ENCODE measurements around the gene TRIM7. TPM values are rescaled to one million over a fixed set of nuclear protein-coding genes. Genes with fewer than 3 reads are reported as not detected.

The TRIM7 gene
- total RNA-seq, 6 experiments from 2014 or later = 0.07 to 1.4 (median 0.26) TPM; not detected in 1

DNA sequence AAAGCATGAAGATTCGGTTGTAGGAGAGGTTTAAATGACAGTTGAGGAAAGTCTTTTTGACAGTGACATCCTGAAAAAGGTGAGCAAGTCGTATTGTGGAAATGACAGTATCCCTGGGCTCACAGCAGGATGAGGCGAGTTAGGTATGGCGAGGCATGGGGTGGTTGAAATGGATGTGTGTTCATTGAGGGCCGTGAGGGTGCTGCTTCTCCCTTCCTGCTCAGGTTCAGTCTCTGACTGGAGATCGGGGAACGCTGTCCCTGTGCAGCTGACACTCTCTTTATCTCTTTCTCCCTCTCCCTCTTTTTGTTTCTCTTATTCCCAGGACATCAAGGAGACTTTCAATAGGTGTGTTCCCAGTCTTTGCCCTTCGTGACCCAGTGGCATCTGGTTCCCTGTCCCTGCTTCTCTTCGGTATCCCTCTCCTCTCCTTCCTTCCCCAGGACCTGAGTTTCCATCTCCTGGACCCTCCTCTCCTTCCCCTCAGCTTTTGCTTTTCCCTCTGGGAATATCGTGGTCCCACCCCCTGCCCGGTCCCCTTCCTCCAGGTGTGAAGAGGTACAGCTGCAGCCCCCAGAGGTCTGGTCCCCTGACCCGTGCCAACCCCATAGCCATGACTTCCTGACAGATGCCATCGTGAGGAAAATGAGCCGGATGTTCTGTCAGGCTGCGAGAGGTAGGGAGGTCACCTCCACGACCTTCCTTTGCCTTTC, 28.2 kb upstream of the TRIM7 start:
- TF ChIP-seq, protein P1, sequence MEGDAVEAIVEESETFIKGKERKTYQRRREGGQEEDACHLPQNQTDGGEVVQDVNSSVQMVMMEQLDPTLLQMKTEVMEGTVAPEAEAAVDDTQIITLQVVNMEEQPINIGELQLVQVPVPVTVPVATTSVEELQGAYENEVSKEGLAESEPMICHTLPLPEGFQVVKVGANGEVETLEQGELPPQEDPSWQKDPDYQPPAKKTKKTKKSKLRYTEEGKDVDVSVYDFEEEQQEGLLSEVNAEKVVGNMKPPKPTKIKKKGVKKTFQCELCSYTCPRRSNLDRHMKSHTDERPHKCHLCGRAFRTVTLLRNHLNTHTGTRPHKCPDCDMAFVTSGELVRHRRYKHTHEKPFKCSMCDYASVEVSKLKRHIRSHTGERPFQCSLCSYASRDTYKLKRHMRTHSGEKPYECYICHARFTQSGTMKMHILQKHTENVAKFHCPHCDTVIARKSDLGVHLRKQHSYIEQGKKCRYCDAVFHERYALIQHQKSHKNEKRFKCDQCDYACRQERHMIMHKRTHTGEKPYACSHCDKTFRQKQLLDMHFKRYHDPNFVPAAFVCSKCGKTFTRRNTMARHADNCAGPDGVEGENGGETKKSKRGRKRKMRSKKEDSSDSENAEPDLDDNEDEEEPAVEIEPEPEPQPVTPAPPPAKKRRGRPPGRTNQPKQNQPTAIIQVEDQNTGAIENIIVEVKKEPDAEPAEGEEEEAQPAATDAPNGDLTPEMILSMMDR (IDR thresholded peaks at IDR 0.05) = no peak
- TF ChIP-seq POLR2A (IDR thresholded peaks at IDR 0.05) = no peak
- DNase-seq = no peak
- Histone ChIP-seq H3K36me3 (peaks cover 21 to 59% (median 28%) of the 10 kb centered on the region in 4 donors), H3K27ac (no peak overlapping the region), H3K4me1 (no peaks in the 10 kb centered on the region), H3K9me3 (no peaks in the 10 kb centered on the region), H3K4me3 (no peak overlapping the region), H3K27me3 (no peaks in the 10 kb centered on the region)
- 70% methylated on average over 16 of the region's 16 CpGs for WGBS (ENCODE audit: insufficient coverage, low coverage, low lambda C conversion rate, missing lambda C conversion rate)
- ATAC-seq = no peak
- intact Hi-C loops (cut with DNase I) = no loop called here

DNA sequence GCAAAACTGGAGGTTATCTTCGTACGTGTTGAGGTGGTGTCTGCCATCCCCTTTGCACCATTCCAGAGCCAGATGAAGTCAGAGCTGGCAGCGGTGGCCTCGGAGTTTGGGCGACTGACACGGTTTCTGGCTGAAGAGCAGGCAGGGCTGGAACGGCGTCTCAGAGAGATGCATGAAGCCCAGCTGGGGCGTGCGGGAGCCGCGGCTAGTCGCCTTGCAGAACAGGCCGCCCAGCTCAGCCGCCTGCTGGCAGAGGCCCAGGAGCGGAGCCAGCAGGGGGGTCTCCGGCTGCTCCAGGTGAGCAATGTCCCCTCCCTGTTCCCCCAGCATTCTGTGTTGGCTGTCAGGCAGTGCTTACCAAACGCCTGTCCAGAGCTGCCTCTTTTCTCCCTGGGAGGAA, 27.6 kb upstream of the TRIM7 start:
- no peaks in the 10 kb centered on the region for H3K4me1 ChIP-seq
- no peaks in the 10 kb centered on the region for H3K9me3 ChIP-seq
- WGBS (ENCODE audit: insufficient coverage, low coverage, low lambda C conversion rate, missing lambda C conversion rate) = 82% methylated on average over 6 of the region's 18 CpGs
- H3K4me3 ChIP-seq = no peak overlapping the region
- H3K36me3 ChIP-seq = peaks cover 15 to 52% (median 21%) of the 10 kb centered on the region in 4 donors
- no peaks in the 10 kb centered on the region for H3K27me3 ChIP-seq
- intact Hi-C loops (cut with DNase I) = no loop called here
- no peak for DNase-seq
- TF ChIP-seq, protein P1 (IDR thresholded peaks at IDR 0.05) = no peak
- TF ChIP-seq POLR2A (IDR thresholded peaks at IDR 0.05) = no peak
- ATAC-seq = no peak
- no peak overlapping the region for H3K27ac ChIP-seq

DNA sequence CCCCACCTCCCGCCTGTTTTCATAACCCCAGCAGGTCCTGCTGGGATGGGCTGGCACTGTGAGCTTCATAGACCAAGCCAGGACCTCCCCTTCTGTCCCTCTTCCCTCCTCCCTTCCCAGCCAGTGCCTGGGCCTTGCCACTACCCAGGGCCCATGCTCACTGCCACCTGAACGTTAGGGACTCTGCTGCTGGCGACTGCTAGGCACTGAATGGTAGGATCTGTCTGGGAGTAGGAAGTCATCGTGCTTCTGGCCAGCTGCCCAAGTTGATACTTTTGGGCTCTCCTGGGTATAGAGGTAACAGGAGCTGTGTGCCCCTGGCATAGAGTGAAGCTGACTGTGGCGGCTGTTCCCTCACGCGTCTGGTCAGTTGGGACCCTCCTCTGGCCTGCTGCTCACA, 26.4 kb upstream of the TRIM7 start:
- TF ChIP-seq POLR2A (IDR thresholded peaks at IDR 0.05) = no peak
- TF ChIP-seq, protein P1 (IDR thresholded peaks at IDR 0.05) = no peak
- peaks cover 6 to 48% (median 10%) of the 10 kb centered on the region in 4 donors for H3K36me3 ChIP-seq
- ATAC-seq = no peak

DNA sequence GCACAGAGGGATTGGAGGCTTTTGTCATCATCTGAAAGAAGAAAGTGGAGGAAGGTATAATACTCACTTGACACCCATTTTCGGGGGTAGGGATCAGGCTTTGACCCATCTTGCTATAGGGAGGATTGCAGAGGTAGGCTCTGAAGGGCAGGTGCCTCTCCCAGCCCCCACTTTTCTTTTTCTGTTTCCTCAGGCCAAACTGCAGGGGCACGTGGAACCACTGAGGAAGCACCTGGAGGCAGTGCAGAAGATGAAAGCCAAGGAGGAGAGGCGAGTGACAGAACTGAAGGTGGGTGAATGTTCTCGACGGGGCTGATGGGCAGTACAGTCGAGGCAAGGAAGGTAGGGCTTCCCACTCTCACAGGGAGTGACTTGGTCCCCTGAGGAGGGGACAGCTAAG, 25.6 kb upstream of the TRIM7 start:
- 94% methylated on average over 5 of the region's 6 CpGs for WGBS (ENCODE audit: insufficient coverage, low coverage, low lambda C conversion rate, missing lambda C conversion rate)
- Histone ChIP-seq H3K27ac (no peak overlapping the region), H3K36me3 (peaks cover 0 to 39% (median 3%) of the 10 kb centered on the region in 4 donors), H3K9me3 (no peaks in the 10 kb centered on the region), H3K4me3 (no peak overlapping the region), H3K27me3 (no peaks in the 10 kb centered on the region), H3K4me1 (no peaks in the 10 kb centered on the region)
- no peak for ATAC-seq
- TF ChIP-seq, protein P1 (IDR thresholded peaks at IDR 0.05) = no peak
- no peak for TF ChIP-seq POLR2A (IDR thresholded peaks at IDR 0.05)
- DNase-seq = no peak
- intact Hi-C loops (cut with DNase I) = no loop called here

More for the DNA sequence above, 26.4 kb upstream of the TRIM7 start:
- Histone ChIP-seq H3K27me3 (no peaks in the 10 kb centered on the region), H3K4me1 (no peaks in the 10 kb centered on the region), H3K27ac (no peak overlapping the region), H3K4me3 (no peak overlapping the region), H3K9me3 (no peaks in the 10 kb centered on the region)
- intact Hi-C loops (cut with DNase I) = no loop called here
- DNase-seq = no peak
- 86% methylated on average over 4 of the region's 7 CpGs for WGBS (ENCODE audit: insufficient coverage, low coverage, low lambda C conversion rate, missing lambda C conversion rate)
